WI38 (cell line): ENCODE results near the gene LRTM1.
A peak's percentile ranks its signal among the peaks of the same experiment; 100 is the strongest.

Experiments used
- H3K4me3 ChIP-seq: 2 replicates; pipeline ENCODE4 v1.5.1; 2011; ENCODE audit warnings: low read depth, mild to moderate bottlenecking, control low read depth, low read length
- CTCF ChIP-seq: IDR thresholded peaks from 2 replicates; pipeline ENCODE4 v1.5.1; 2012; ENCODE audit warnings: low read depth, mild to moderate bottlenecking, control low read depth, low read length

Gene LRTM1

DNA sequence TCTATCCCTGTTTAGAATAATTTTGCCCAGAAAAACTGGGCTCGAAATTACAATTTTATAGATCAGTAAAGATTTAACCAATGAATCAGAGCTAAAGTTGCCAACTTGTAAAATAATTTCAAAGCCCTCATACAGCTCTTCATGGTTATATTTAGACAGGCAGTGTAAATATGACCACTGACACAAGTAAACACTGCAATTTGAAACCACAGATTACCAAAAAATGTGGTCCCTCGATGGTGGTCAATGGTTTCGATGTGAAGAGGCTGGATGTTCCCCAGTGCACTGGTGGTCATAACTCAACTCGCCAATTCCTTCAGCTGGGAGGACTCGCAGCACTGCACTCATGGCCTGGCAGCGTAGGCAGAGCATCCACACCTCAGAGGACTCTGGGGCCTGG is 28.6 kb downstream of the LRTM1 start:
- no peak overlapping the region for H3K4me3 ChIP-seq
- TF ChIP-seq CTCF: no peak

DNA sequence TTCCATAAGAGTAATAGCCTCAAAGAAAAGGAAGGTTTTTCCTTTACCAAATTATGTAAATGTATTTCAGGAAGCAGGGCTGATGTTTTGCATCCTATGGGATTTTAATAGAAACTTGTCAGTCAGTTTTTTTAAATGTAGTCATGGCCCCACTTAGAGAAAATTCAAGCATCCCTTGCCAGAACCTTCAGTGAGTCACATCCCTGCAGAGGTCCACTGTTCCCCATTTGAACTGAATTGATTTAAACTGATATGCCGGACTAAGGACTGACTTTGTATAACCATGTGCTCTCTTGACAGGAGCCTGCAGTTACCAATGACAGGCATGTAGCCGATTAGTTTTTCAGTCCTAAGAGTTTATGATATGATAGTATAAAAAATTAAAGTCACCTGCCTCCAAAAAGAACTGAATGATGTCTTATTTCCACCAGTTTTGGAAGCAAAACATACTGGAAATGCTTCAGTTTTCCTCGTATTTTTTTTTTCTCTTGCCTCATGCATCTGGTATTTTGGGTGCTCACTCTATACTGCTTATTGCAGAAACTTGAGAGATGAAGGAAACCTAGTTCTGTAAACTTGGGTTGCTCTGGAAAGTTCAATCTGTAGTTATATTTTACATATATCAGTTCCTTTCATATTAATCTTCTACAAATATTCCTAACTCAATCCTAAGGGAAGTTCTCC is 30.7 kb downstream of the LRTM1 start:
- H3K4me3 ChIP-seq: no peak overlapping the region
- TF ChIP-seq CTCF: no peak

GRCh38 chr3:54895613-54896012 is 32.2 kb downstream of the LRTM1 start:
- TF ChIP-seq CTCF: no peak
- H3K4me3 ChIP-seq: no peak overlapping the region

- TF ChIP-seq CTCF: no peak
- H3K4me3 ChIP-seq: no peak overlapping the region
These were observed 35.7 kb downstream of the LRTM1 start for GRCh38 chr3:54892168-54892567.

GRCh38 chr3:54891540-54891897 is 36.3 kb downstream of the LRTM1 start:
- H3K4me3 ChIP-seq: no peak overlapping the region
- peak; percentile 52 for TF ChIP-seq CTCF

GRCh38 chr3:54889731-54890130 is 38.1 kb downstream of the LRTM1 start:
- no peak for TF ChIP-seq CTCF
- H3K4me3 ChIP-seq: no peak overlapping the region

DNA sequence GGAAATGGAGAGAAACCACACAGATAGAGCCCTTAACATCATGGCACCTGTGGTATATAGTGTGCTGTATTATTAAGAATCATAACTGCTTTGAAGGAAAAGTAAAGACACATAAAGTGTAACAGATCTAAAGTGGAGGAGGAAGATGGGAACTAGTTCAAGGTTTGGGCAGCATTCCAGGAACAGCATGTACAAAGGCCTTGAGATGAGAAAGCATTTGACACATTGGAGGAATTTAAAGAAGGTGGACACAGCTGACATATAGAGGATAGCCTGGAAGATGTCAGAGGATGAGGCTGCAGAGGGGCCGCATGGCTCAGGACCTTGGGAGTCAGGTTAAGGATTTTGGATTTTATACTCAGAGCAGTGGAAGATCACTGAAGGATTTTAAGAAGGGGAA is 39.0 kb downstream of the LRTM1 start:
- TF ChIP-seq CTCF: no peak
- no peak overlapping the region for H3K4me3 ChIP-seq
